ENCODE measurements around the gene LRCH1.

Gene LRCH1

GRCh38 chr13:46641274-46642081 lies 88.5 kb downstream of the LRCH1 start:
- no peak for DNase-seq

GRCh38 chr13:46642254-46642653 lies 89.3 kb downstream of the LRCH1 start:
- DNase-seq: no peak

GRCh38 chr13:46643165-46643777 lies 90.3 kb downstream of the LRCH1 start:
- DNase-seq: no peak

- no peak for DNase-seq
Measured at GRCh38 chr13:46644816-46645215, 91.8 kb downstream of the LRCH1 start.

GRCh38 chr13:46647512-46648065 lies 94.6 kb downstream of the LRCH1 start:
- no peak for DNase-seq

- peak in 1 of 2 experiments; percentile 40 for DNase-seq
Measured at GRCh38 chr13:46648166-46648607, 95.2 kb downstream of the LRCH1 start.

- DNase-seq: no peak
Measured at GRCh38 chr13:46649816-46650215, 96.8 kb downstream of the LRCH1 start.

- DNase-seq: no peak
Measured at GRCh38 chr13:46654951-46655350, 102.0 kb downstream of the LRCH1 start.

GRCh38 chr13:46655377-46656180 lies 102.6 kb downstream of the LRCH1 start:
- DNase-seq: peak in 1 of 2 experiments; percentile 43

GRCh38 chr13:46656786-46657185 lies 103.8 kb downstream of the LRCH1 start:
- DNase-seq: no peak

GRCh38 chr13:46659413-46660065 lies 106.6 kb downstream of the LRCH1 start:
- DNase-seq: no peak

- DNase-seq: no peak
Measured at GRCh38 chr13:46660416-46660815, 107.4 kb downstream of the LRCH1 start.

- DNase-seq: no peak
Measured at GRCh38 chr13:46660857-46661256, 107.9 kb downstream of the LRCH1 start.

- DNase-seq: no peak
Measured at GRCh38 chr13:46662690-46663089, 109.7 kb downstream of the LRCH1 start.

GRCh38 chr13:46663206-46664037 lies 110.5 kb downstream of the LRCH1 start:
- no peak for DNase-seq

- no peak for DNase-seq
Measured at GRCh38 chr13:46664195-46664594, 111.2 kb downstream of the LRCH1 start.

- peak in 1 of 2 experiments; percentile 27 for DNase-seq
Measured at GRCh38 chr13:46665248-46665632, 112.3 kb downstream of the LRCH1 start.

- peak in 1 of 2 experiments; percentile 27 for DNase-seq
Measured at GRCh38 chr13:46665633-46666482, 112.9 kb downstream of the LRCH1 start.

GRCh38 chr13:46666727-46667456 lies 113.9 kb downstream of the LRCH1 start:
- peak; percentile 31 to 84 for DNase-seq

- no peak for DNase-seq
Measured at GRCh38 chr13:46667687-46668281, 114.8 kb downstream of the LRCH1 start.
